Effector memory CD4-positive, alpha-beta T cell (primary cell): Measurements from ENCODE around the gene ACAA2.
"Not testable (repeated sequence)": the region's sequence is repeated elsewhere in the genome, so short reads cannot be mapped to it uniquely, and the experiment has no call there.

ENCODE experiments used
- DNase-seq, 3 donors: peaks; one replicate each; pipeline ENCODE4 v3.0.0-alpha.2; 2020
- H3K27ac ChIP-seq: 2 replicates; pipeline ENCODE4 v1.7.0; 2013; ENCODE audit warnings: mild to moderate bottlenecking, low read length, moderate library complexity; ENCODE audit not compliant: insufficient read depth, poor library complexity, severe bottlenecking
- H3K27me3 ChIP-seq: replicated peaks from 2 replicates; pipeline ENCODE4 v1.7.0; 2013; ENCODE audit warnings: mild to moderate bottlenecking, low read length; ENCODE audit not compliant: insufficient read depth, control insufficient read depth, poor library complexity, severe bottlenecking
- H3K36me3 ChIP-seq: 2 replicates; pipeline ENCODE4 v1.7.0; 2013; ENCODE audit warnings: mild to moderate bottlenecking, low read length, moderate library complexity; ENCODE audit not compliant: control insufficient read depth, insufficient read depth
- H3K4me1 ChIP-seq: 2 replicates; pipeline ENCODE4 v1.7.0; 2013; ENCODE audit warnings: low read length, mild to moderate bottlenecking; ENCODE audit not compliant: control insufficient read depth, insufficient read depth, poor library complexity, severe bottlenecking
- H3K4me3 ChIP-seq: 2 replicates; pipeline ENCODE4 v1.7.0; 2013; ENCODE audit warnings: low read length, low read depth, mild to moderate bottlenecking; ENCODE audit not compliant: insufficient read depth, poor library complexity, severe bottlenecking
- H3K9me3 ChIP-seq: 2 replicates; pipeline ENCODE4 v1.7.0; 2013; ENCODE audit warnings: mild to moderate bottlenecking, low read length, moderate library complexity; ENCODE audit not compliant: control insufficient read depth

ACAA2 gene

DNA sequence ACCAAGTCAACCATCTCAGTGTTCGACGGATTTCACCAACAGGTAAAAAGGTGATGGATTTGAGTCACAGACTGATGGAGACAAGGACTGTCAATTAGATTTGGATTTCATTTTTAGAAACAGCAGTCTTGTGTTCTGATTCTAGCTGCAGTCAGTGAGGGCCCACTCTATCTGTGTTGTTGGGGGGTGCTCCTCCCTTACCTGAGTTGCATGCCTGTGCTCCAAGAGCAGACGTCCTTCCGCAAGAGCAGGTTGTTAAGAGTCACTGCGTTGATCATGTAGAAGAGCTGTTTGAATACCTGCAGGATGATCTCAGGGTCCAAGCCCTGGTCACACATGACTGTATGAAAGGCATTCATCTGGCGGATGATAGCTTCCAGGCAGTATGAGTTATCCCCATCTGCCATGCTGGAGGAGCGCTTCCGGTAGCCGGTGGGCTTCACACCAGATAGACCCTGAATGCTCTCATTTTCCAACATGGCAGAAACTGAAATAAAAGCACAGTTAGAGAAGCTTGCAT, 24.0 kb upstream of the ACAA2 start:
- H3K36me3 ChIP-seq, DNase-seq, H3K27me3 ChIP-seq, H3K9me3 ChIP-seq, H3K4me3 ChIP-seq, H3K4me1 ChIP-seq, H3K27ac ChIP-seq: not testable (repeated sequence)

GRCh38 chr18:49835405-49835804, 22.1 kb upstream of the ACAA2 start:
- Histone ChIP-seq H3K4me1 (no peaks in the 10 kb centered on the region), H3K27me3 (no peaks in the 10 kb centered on the region), H3K4me3 (no peak overlapping the region), H3K36me3 (no peaks in the 10 kb centered on the region), H3K9me3 (no peaks in the 10 kb centered on the region), H3K27ac (no peak overlapping the region)
- DNase-seq: no peak

GRCh38 chr18:49834258-49834657, 20.9 kb upstream of the ACAA2 start:
- no peaks in the 10 kb centered on the region for H3K9me3 ChIP-seq
- H3K4me3 ChIP-seq: no peak overlapping the region
- H3K36me3 ChIP-seq: no peaks in the 10 kb centered on the region
- no peaks in the 10 kb centered on the region for H3K4me1 ChIP-seq
- no peak overlapping the region for H3K27ac ChIP-seq
- DNase-seq: no peak
- no peaks in the 10 kb centered on the region for H3K27me3 ChIP-seq

GRCh38 chr18:49833814-49834213, 20.5 kb upstream of the ACAA2 start:
- H3K9me3 ChIP-seq: no peaks in the 10 kb centered on the region
- no peaks in the 10 kb centered on the region for H3K36me3 ChIP-seq
- no peak for DNase-seq
- no peak overlapping the region for H3K27ac ChIP-seq
- no peaks in the 10 kb centered on the region for H3K27me3 ChIP-seq
- H3K4me3 ChIP-seq: no peak overlapping the region
- H3K4me1 ChIP-seq: no peaks in the 10 kb centered on the region

GRCh38 chr18:49832221-49832647, 18.9 kb upstream of the ACAA2 start:
- no peaks in the 10 kb centered on the region for H3K36me3 ChIP-seq
- H3K4me3 ChIP-seq: no peak overlapping the region
- H3K27ac ChIP-seq: no peak overlapping the region
- no peaks in the 10 kb centered on the region for H3K4me1 ChIP-seq
- DNase-seq: no peak
- no peaks in the 10 kb centered on the region for H3K27me3 ChIP-seq
- H3K9me3 ChIP-seq: no peaks in the 10 kb centered on the region

DNA sequence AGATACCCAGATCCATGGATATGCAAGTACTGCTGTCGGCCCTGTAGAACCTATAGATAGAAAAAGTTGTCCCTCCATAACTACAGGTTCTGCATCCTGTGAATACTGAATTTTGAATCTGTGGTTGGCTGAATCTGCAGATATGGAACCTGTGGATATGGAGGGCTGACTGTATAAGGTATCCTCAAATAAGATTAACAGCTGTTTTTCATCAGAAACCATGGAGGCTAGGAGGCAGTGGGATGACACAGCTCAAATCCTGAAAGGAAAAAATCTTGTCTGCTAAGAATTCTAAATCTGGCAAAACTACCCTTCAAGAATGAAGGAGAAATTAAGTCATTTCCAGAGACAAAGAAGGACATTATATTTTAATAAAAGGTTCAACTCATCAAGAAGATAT, 14.7 kb upstream of the ACAA2 start:
- Histone ChIP-seq H3K27me3 (no peaks in the 10 kb centered on the region), H3K36me3 (no peaks in the 10 kb centered on the region), H3K4me3 (no peak overlapping the region), H3K27ac (no peak overlapping the region), H3K4me1 (no peaks in the 10 kb centered on the region), H3K9me3 (no peaks in the 10 kb centered on the region)
- no peak for DNase-seq

DNA sequence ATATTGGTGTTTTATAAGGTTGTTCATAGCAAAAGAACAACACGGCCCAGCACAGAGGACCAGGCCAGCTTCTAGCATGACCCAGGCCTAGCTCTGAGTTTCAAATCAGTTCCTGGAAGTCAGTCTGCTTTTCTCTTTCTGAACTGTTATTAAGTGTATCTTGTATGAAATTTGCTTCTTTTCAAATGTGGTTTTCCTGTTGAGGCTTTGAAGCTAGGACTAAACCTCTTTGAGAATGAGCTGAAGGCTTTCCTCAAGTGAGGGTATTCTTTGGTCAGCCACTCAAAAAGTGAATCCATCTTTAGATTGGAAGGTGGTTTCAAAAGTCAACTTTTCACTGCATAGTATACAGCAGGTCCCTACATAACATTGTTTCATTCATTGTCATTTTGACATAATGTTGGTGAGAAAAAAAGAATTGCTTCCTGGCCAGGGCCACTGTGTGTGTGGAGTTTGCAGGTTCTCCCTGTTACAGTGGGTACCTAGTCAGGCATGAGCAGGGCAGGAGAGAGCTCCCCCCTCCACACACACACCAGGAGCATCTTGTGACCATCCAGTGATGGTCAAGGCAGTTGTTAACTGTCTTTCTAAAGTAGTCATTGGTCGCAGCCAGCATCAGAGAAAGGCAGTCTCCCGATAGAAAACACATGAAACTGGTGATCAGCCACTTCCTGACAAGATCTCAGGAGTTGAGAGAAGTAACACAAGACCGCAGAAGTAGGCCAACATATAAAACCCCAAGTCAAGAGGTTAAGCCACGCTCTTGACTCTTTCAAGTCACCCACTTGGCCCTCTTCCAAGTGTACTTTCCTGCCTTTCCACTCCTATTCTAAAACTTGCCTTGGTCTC, 6.7 kb upstream of the ACAA2 start:
- H3K9me3 ChIP-seq: no peaks in the 10 kb centered on the region
- peaks cover 25% of the 10 kb centered on the region for H3K4me1 ChIP-seq
- H3K27me3 ChIP-seq: no peaks in the 10 kb centered on the region
- H3K27ac ChIP-seq: peak overlapping the region; percentile 33
- DNase-seq: peak; percentile 24 to 45 (median 34)
- H3K36me3 ChIP-seq: no peaks in the 10 kb centered on the region
- H3K4me3 ChIP-seq: peak overlapping the region; percentile 33

GRCh38 chr18:49819071-49819662, 5.8 kb upstream of the ACAA2 start:
- H3K36me3 ChIP-seq: no peaks in the 10 kb centered on the region
- no peaks in the 10 kb centered on the region for H3K27me3 ChIP-seq
- DNase-seq: no peak
- H3K4me3 ChIP-seq: no peak overlapping the region
- H3K4me1 ChIP-seq: peaks cover 28% of the 10 kb centered on the region
- peak overlapping the region; percentile 33 for H3K27ac ChIP-seq
- H3K9me3 ChIP-seq: no peaks in the 10 kb centered on the region

DNA sequence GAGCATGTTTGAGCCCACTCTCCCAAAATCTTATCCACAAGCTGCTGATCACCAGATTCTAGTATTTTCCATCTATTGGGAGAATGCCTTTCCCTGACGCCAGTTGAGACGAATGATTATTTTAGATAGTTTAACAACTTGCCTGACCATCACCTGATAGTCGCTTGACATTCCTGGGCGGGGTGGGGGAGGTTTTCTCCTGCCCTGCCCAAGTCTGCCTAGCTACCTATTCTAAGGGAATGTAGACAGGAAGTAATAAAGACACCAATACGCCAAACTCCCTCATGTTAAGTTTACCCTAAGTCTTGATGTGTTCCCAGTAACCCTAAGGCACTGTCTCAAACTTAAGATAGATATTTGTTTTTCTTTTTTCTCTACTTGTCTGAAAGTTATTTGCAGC, 4.6 kb upstream of the ACAA2 start:
- Histone ChIP-seq H3K4me1 (peaks cover 28% of the 10 kb centered on the region), H3K36me3 (no peaks in the 10 kb centered on the region), H3K27ac (no peak overlapping the region), H3K9me3 (no peaks in the 10 kb centered on the region), H3K27me3 (no peaks in the 10 kb centered on the region), H3K4me3 (no peak overlapping the region)
- DNase-seq: no peak

DNA sequence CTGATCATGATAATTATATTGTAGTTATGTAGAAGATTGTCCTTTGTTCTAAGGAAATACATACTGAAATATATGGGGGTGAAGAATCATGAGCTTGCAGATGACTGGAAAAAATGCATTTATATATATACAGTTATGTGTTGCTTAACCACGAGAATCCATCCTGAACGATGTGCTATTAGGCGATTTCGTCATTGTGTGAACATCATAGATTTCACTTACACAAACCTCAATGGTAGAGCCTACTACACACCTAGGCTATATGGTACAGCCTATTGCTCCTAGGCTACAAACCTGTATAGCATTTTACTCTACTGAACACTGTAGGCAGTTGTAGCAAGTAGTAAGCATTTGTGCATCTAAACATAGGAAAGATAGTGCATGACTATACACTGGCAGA, 2.6 kb upstream of the ACAA2 start:
- Histone ChIP-seq H3K4me3 (no peak overlapping the region), H3K36me3 (no peaks in the 10 kb centered on the region), H3K4me1 (peaks cover 34% of the 10 kb centered on the region), H3K9me3 (no peaks in the 10 kb centered on the region), H3K27me3 (no peaks in the 10 kb centered on the region), H3K27ac (no peak overlapping the region)
- no peak for DNase-seq
